GM04504 (cell line): Measurements from ENCODE around the gene PLEKHM1.
A peak's percentile ranks its signal among the peaks of the same experiment; 100 is the strongest.
"Not testable (repeated sequence)": the region's sequence is repeated elsewhere in the genome, so short reads cannot be mapped to it uniquely, and the experiment has no call there.

Experiments
- DNase-seq: peaks from one replicate; pipeline ENCODE4 v3.0.0-alpha.2; 2012; ENCODE audit warnings: low read depth

The PLEKHM1 gene

GRCh38 chr17:45490615-45491433 is at the start of gene PLEKHM1:
Gene PLEKHM1 (minus strand): TSS chr17:45490721. CDS start chr17:45482484, 8,237 bp downstream.
- peak; percentile 39 for DNase-seq

GRCh38 chr17:45538168-45538567 is 47.6 kb upstream of the PLEKHM1 start:
- not testable (repeated sequence) for DNase-seq

GRCh38 chr17:45506072-45506471 is 15.6 kb upstream of the PLEKHM1 start:
- not testable (repeated sequence) for DNase-seq

GRCh38 chr17:45505183-45505582 is 14.7 kb upstream of the PLEKHM1 start:
- DNase-seq: not testable (repeated sequence)

- not testable (repeated sequence) for DNase-seq
Measured at GRCh38 chr17:45501092-45501707, 10.7 kb upstream of the PLEKHM1 start.

DNA sequence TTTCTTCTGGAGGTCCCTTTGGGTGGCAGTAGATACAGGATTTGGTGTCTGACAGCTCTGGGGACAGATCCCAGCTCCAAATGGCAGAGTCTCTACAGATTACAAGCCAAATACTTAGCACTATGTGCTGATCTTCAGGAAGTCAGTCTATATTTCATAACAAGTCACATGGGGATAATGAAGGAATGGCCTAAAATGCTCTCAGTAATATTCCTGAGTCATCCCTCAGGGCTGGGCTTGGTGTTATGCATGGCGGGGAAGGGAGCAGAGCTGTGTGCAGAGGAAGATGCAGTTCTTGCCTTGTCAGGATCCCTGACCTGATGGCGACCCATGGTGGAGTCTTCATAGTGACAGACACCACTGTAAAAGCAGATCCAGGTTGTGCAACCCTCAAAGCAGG is 10.0 kb upstream of the PLEKHM1 start:
- not testable (repeated sequence) for DNase-seq

GRCh38 chr17:45499208-45499607 is 8.7 kb upstream of the PLEKHM1 start:
- not testable (repeated sequence) for DNase-seq

- not testable (repeated sequence) for DNase-seq
Measured at GRCh38 chr17:45498377-45498776, 7.9 kb upstream of the PLEKHM1 start.

- not testable (repeated sequence) for DNase-seq
Measured at GRCh38 chr17:45497449-45497848, 6.9 kb upstream of the PLEKHM1 start.

DNA sequence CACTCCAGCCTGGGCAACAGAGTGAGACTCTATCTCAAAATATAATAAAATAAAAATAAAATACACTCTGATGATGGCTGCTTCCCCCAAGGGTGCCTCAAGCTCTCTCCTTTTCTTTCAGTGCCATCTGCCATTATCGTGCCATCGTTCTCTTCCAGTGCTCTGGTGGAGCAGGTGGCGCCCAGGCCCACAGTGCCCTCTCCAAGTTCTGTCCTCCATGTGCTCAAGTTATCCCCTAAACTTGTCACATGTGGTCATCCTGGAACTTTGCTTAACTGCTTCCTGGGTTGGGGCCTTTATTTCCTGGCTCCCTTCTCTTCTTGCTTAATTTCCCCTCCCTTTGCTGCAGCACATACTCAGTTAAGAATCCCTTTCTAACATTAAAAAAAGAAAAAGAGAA is 6.0 kb upstream of the PLEKHM1 start:
- DNase-seq: not testable (repeated sequence)

- DNase-seq: not testable (repeated sequence)
Measured at GRCh38 chr17:45494556-45494955, 4.0 kb upstream of the PLEKHM1 start.

DNA sequence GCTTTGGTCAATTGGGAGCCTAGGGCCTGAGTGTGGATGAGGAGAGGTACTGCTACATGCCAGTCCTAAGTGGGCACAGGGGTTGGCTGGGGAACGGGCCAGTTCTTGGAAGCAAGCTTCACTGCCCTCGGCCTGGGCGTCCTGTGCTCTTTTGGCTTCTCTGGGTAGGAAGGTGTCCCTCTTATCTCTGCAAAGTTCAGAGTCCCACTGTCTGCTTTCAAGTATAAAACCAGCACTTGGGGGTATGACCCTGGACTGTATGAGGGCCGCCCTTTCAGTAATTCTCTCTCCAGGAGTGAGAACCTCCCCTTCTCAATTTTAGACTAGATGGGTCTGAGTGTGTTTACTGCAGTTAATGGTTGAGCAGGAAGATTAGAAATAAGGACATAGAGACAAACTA is 1.6 kb upstream of the PLEKHM1 start:
- not testable (repeated sequence) for DNase-seq

- peak; percentile 1 for DNase-seq
Measured at GRCh38 chr17:45490198-45490597, 323 bp downstream of the PLEKHM1 start.

GRCh38 chr17:45487704-45488103 is 2.8 kb downstream of the PLEKHM1 start:
- peak; percentile 77 for DNase-seq

DNA sequence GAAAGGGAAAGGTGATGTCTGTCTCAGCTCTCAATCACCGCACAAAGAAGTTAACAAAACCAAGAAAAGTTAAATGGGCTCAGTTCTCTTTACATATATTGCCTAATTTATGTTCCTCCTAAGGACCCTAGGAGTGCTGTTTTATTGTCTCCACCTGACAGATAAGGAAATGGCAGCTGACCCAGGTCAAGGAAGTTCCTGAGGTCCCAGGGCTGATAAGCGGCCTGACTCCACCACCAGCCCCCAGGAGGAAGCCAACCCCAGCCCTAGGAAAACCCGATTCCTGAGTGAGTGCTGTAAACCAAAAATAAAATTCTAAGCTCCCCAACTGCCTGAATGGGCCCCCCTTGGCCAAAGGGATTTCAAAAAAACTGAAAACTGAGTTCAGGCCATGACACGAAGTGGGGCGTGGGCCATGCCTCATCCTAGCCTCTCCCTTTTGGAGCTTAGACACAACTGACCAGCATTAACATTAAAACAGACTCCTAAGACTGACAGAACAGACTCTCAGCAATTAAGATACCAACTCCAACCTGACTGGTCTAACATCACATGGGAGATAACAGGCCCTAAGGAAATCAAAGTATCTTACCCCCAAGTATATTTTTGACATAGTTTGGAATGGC is 6.8 kb downstream of the PLEKHM1 start:
- not testable (repeated sequence) for DNase-seq

GRCh38 chr17:45483177-45483576 is 7.3 kb downstream of the PLEKHM1 start:
- DNase-seq: not testable (repeated sequence)

DNA sequence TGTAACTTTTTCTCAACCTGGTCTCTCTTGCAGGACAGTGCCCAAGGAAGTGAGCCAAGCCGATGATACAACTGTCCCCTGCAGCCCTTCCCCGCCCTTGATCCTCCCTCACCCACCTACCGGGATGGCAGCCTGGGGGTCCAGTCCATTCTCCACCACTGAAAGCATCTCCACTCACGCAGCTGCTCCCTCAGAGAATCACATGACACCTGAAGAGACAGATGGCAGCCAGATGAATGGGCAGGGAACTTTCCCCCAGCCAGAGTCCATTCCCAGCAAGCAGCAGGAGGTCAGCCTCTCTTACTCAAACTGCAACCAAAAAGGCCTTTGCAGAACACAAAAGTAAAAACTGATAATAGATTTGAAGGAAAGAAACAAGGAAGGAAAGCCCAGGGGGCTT is 8.2 kb downstream of the PLEKHM1 start:
- not testable (repeated sequence) for DNase-seq

DNA sequence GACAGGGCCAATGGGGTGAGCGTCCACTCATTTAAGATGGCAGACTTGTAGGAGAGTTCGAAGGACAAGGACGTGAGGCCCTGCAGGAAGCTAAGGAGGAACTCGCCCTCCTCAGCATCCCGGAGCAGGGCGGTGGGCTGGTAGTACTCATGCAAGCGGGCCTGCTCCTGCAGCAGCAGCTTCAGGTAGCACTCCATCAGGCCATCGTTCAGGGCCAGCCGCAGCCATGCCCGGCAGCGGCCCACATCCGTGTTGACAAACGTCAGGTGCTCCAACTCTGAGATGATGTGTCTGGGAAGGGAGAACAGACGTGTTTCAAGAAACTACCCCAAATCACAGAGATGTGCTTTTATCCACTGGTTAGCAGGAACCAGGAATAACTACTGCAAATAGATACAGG is 15.1 kb downstream of the PLEKHM1 start:
- DNase-seq: not testable (repeated sequence)

DNA sequence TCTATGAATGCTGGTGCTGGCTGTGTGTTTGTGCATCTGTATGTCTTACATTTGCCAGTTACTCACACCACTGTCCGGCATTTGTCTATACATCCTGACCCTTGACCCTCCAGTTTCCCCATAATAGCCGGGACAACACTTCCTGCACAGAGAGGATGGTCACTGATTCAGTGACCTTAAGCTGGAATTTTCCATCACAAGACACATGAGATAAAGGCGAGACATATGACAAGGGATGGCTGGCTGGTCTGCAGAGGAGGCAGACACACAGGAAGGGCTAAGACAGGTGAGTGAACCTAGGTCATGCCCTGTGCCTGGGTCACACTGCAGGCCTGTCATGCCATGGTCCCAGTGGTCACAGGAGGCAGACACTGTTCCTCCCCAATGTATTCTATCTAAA is 18.3 kb downstream of the PLEKHM1 start:
- DNase-seq: not testable (repeated sequence)

DNA sequence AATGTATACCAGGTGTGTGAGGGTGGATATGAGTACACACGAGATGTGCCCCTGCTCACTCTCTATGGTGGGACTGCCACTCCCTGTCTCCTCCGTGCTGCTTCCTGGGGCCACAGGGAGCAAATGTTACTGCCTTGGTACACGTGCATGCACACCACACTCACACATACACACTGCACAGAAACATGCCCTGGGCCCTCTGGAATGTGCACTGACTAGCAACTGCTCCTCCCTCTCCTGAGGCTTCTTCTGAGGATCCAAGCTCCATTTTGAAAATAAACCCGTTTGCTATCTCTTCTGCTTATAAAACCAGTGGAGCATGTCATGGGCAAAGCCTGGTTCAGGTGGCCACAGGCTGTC is 21.3 kb downstream of the PLEKHM1 start:
- not testable (repeated sequence) for DNase-seq

DNA sequence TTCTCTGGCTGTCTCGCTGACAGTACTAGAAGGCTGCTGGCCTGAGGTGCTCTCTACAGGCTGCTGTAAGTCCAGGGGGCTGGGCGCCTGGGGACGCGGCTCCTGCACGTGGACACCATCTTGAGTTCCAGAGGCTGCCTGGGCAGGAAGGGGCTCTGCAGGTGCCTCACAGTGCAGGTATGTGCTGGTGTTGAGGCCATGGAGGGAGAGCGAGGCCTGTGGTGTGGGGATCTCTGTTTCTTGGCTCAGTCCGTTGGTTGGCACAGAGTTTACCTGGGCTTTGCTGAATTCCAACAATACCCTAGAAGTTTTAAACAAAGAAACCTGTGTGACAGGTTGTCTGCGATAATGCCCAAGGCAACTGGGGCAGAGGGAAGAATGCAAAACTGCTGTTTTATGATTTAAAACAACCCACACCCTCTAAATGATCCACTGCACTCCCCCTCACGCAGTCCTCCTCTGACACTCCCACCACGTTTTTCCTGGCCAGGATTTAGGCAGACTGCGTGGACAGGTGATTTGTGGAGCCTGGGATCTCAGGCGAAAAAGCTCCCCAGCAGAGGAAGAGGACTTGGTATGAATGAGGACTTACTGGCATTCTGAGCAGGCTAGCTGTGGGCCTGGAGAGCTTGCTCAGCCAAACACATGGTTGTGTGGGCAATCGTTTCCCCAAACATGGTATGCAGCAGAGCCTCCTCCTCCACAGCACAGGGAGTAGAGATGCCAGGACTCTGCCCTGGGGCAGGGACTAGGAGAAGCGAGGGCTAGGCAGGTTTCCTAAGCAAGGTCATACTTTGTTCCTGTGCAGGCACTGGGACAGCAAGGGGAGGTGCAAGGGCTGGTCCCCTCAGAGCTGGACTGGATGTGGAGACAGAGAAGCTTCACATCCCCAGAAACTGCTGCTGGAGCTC is 22.0 kb downstream of the PLEKHM1 start:
- not testable (repeated sequence) for DNase-seq
